H9 (cell line): ENCODE measurements around the gene RASGRF1. TPM values are rescaled to one million over a fixed set of nuclear protein-coding genes. Genes with fewer than 3 reads are reported as not detected.
A peak's percentile ranks its signal among the peaks of the same experiment; 100 is the strongest.

Source experiments
- DNase-seq: peaks from one replicate; pipeline ENCODE4 v3.0.0-alpha.2; 2017
- H2AFZ ChIP-seq: one replicate; pipeline ENCODE4 v1.6.1; 2013; ENCODE audit warnings: mild to moderate bottlenecking, low read length, control low read depth, moderate library complexity
- H2AK5ac ChIP-seq: 2 replicates; pipeline ENCODE4 v1.6.1; 2013; ENCODE audit warnings: low read length, control low read depth, mixed read lengths; ENCODE audit not compliant: insufficient read length
- H2BK120ac ChIP-seq: one replicate; pipeline ENCODE4 v1.6.1; 2013; ENCODE audit warnings: low read depth, mild to moderate bottlenecking, low read length, control low read depth, inconsistent platforms; ENCODE audit not compliant: poor library complexity, severe bottlenecking
- H2BK12ac ChIP-seq: 2 replicates; pipeline ENCODE4 v1.6.1; 2013; ENCODE audit warnings: low read length, control low read depth, mixed read lengths, low read depth; ENCODE audit not compliant: insufficient read length
- H2BK15ac ChIP-seq: 2 replicates; pipeline ENCODE4 v1.6.1; 2013; ENCODE audit warnings: low read depth, low read length, control low read depth
- H2BK20ac ChIP-seq: one replicate; pipeline ENCODE4 v1.6.1; 2013; ENCODE audit warnings: low read depth, mild to moderate bottlenecking, low read length, control low read depth, inconsistent platforms; ENCODE audit not compliant: poor library complexity, severe bottlenecking
- H2BK5ac ChIP-seq: 2 replicates; pipeline ENCODE4 v1.6.1; 2013; ENCODE audit warnings: low read length, control low read depth, mixed read lengths; ENCODE audit not compliant: insufficient read length
- H3K14ac ChIP-seq: 2 replicates; pipeline ENCODE4 v1.6.1; 2013; ENCODE audit warnings: low read length, control low read depth; ENCODE audit not compliant: insufficient read depth
- H3K18ac ChIP-seq: 2 replicates; pipeline ENCODE4 v1.6.1; 2013; ENCODE audit warnings: low read depth, mild to moderate bottlenecking, mixed read lengths, low read length, control low read depth; ENCODE audit not compliant: insufficient read length
- H3K23ac ChIP-seq: 2 replicates; pipeline ENCODE4 v1.6.1; 2013; ENCODE audit warnings: low read length, control low read depth, mixed read lengths, low read depth; ENCODE audit not compliant: insufficient read length
- H3K23me2 ChIP-seq: 2 replicates; pipeline ENCODE4 v1.6.1; 2013; ENCODE audit warnings: low read depth, mild to moderate bottlenecking, mixed read lengths, low read length, control low read depth; ENCODE audit not compliant: insufficient read length, poor library complexity, severe bottlenecking
- H3K27ac ChIP-seq: 2 replicates; pipeline ENCODE4 v1.5.1; 2013; ENCODE audit warnings: low read length, control low read depth, mixed read lengths, low read depth; ENCODE audit not compliant: insufficient read length
- H3K27me3 ChIP-seq: 2 replicates; pipeline ENCODE4 v1.6.1; 2013; ENCODE audit warnings: low read length, control low read depth, inconsistent platforms; ENCODE audit not compliant: insufficient read depth
- H3K4ac ChIP-seq: 2 replicates; pipeline ENCODE4 v1.6.1; 2013; ENCODE audit warnings: low read depth, mild to moderate bottlenecking, control low read depth, inconsistent platforms, low read length, moderate library complexity
- H3K4me1 ChIP-seq: 2 replicates; pipeline ENCODE4 v1.6.1; 2013; ENCODE audit warnings: low read length, control low read depth, inconsistent platforms; ENCODE audit not compliant: insufficient read depth
- H3K4me2 ChIP-seq: 2 replicates; pipeline ENCODE4 v1.6.1; 2013; ENCODE audit warnings: low read length, control low read depth, mixed read lengths; ENCODE audit not compliant: insufficient read length, insufficient read depth
- H3K56ac ChIP-seq: 2 replicates; pipeline ENCODE4 v1.6.1; 2013; ENCODE audit warnings: low read depth, mild to moderate bottlenecking, mixed read lengths, low read length, control low read depth; ENCODE audit not compliant: insufficient read length
- H3K79me1 ChIP-seq: 2 replicates; pipeline ENCODE4 v1.6.1; 2013; ENCODE audit warnings: low read depth, mild to moderate bottlenecking, moderate library complexity, low read length, control low read depth, inconsistent platforms; ENCODE audit not compliant: insufficient read depth, poor library complexity, severe bottlenecking
- H3K79me2 ChIP-seq: 2 replicates; pipeline ENCODE4 v1.6.1; 2013; ENCODE audit warnings: low read length, control low read depth, inconsistent platforms; ENCODE audit not compliant: insufficient read depth
- H3K9ac ChIP-seq: 2 replicates; pipeline ENCODE4 v1.6.1; 2013; ENCODE audit warnings: low read length, control low read depth, mixed read lengths; ENCODE audit not compliant: insufficient read length; ENCODE audit errors: extremely low read depth
- H3K9me3 ChIP-seq: one replicate; pipeline ENCODE4 v1.6.1; 2013; ENCODE audit warnings: low read depth, low read length, inconsistent platforms; ENCODE audit not compliant: control insufficient read depth
- H3T11ph ChIP-seq: one replicate; pipeline ENCODE4 v1.6.1; 2013; ENCODE audit warnings: mild to moderate bottlenecking, low read length, control low read depth, inconsistent platforms
- H4K20me1 ChIP-seq: one replicate; pipeline ENCODE4 v1.6.1; 2013; ENCODE audit not compliant: control insufficient read depth, insufficient read length, insufficient read depth
- H4K5ac ChIP-seq: 2 replicates; pipeline ENCODE4 v1.6.1; 2013; ENCODE audit warnings: low read depth, mild to moderate bottlenecking, mixed read lengths, low read length, control low read depth; ENCODE audit not compliant: insufficient read length
- H4K8ac ChIP-seq: replicated peaks from 2 replicates; pipeline ENCODE4 v1.6.1; 2013; ENCODE audit warnings: low read length, control low read depth, mixed read lengths, low read depth; ENCODE audit not compliant: insufficient read length
- H4K91ac ChIP-seq: 2 replicates; pipeline ENCODE4 v1.6.1; 2013; ENCODE audit warnings: low read depth, mild to moderate bottlenecking, moderate library complexity, mixed read lengths, low read length, control low read depth; ENCODE audit not compliant: insufficient read length
- H3K27ac Mint-ChIP-seq, 3 experiments: 2 replicates in 2 of 3; 3 replicates in 1 of 3; pipeline ENCODE4 v1.8.0; 2020 to 2021; ENCODE audit warnings: mixed read lengths in 3 of 3, mild to moderate bottlenecking in 1 of 3, moderate library complexity in 1 of 3
- H3K27me3 Mint-ChIP-seq: 2 replicates; pipeline ENCODE4 v1.8.0; 2021; ENCODE audit warnings: low read depth, mild to moderate bottlenecking, moderate library complexity, mixed read lengths
- H3K36me3 Mint-ChIP-seq, 3 experiments: 2 replicates in 2 of 3; 3 replicates in 1 of 3; pipeline ENCODE4 v1.8.0; 2020 to 2021; ENCODE audit warnings: low read depth in 3 of 3, mixed read lengths in 3 of 3; ENCODE audit not compliant: insufficient read depth in 1 of 3
- H3K4me1 Mint-ChIP-seq, 2 experiments: 2 replicates each; pipeline ENCODE4 v1.8.0; 2020; ENCODE audit warnings: mixed read lengths in 2 of 2
- H3K4me3 Mint-ChIP-seq, 2 experiments: 2 replicates in 1 of 2; 3 replicates in 1 of 2; pipeline ENCODE4 v1.8.0; 2020 to 2021; ENCODE audit warnings: mild to moderate bottlenecking in 2 of 2, mixed read lengths in 2 of 2, moderate library complexity in 1 of 2
- H3K9me3 Mint-ChIP-seq, 2 experiments: 2 replicates in 1 of 2; 3 replicates in 1 of 2; pipeline ENCODE4 v1.8.0; 2020; ENCODE audit warnings: mild to moderate bottlenecking in 2 of 2, mixed read lengths in 2 of 2, moderate library complexity in 1 of 2
- WGBS: extraction: QIAGEN DNeasy Blood & Tissue Kit; methylation state at CpG from one replicate; pipeline ENCODE4 v1.1.7; 2013; ENCODE audit warnings: missing lambda C conversion rate, low lambda C conversion rate, mixed read lengths; ENCODE audit not compliant: insufficient read length; ENCODE audit errors: extremely low coverage; 5-methylcytosine and 5-hydroxymethylcytosine counted together
- total RNA-seq: library from RNA; stranded (reverse); gene quantifications from 2 replicates; pipeline ENCODE4 v1.2.1, GENCODE V29; 2021
- TF ChIP-seq, protein P1 (sequence below): fragments of 200-600 bp; sonication (generic); conservative IDR thresholded peaks from 3 replicates; pipeline ENCODE4 v1.8.0; 2021; ENCODE audit warnings: antibody characterized with exemption, mild to moderate bottlenecking

The RASGRF1 gene
- total RNA-seq, 1 experiment from 2014 or later = 0.48 TPM

GRCh38 chr15:79091204-79091867, 756 bp upstream of the RASGRF1 start:
- H3K36me3 Mint-ChIP-seq = no peaks in the 10 kb centered on the region; a peak in 2 of 7 replicates
- Histone ChIP-seq H3K9me3 (no peaks in the 10 kb centered on the region), H3K23ac (no peak overlapping the region), H2BK20ac (no peak overlapping the region), H4K20me1 (peaks cover 4% of the 10 kb centered on the region), H3K4me2 (peak overlapping the region; percentile 39), H3K18ac (no peak overlapping the region), H3K79me2 (no peaks in the 10 kb centered on the region), H2BK12ac (no peak overlapping the region), H3K56ac (no peak overlapping the region), H4K91ac (no peak overlapping the region), H3K14ac (no peak overlapping the region; the same call in 1 of the 2 replicates), H3K79me1 (no peaks in the 10 kb centered on the region), H4K8ac (no peak overlapping the region), H2BK15ac (no peak overlapping the region), H4K5ac (no peak overlapping the region), H2AFZ (no peak overlapping the region), H3T11ph (no peak overlapping the region), H3K27ac (no peak overlapping the region), H3K27me3 (peaks cover 72% of the 10 kb centered on the region; the same call in 1 of the 2 replicates), H2BK120ac (no peak overlapping the region), H3K4me1 (no peaks in the 10 kb centered on the region), H3K23me2 (peaks cover 27% of the 10 kb centered on the region), H3K9ac (no peak overlapping the region), H3K4ac (no peak overlapping the region), H2BK5ac (no peak overlapping the region), H2AK5ac (no peak overlapping the region)
- H3K27me3 Mint-ChIP-seq = peaks cover 100% of the 10 kb centered on the region
- peak; percentile 35 for DNase-seq
- peak overlapping the region; percentile 69 to 90 for H3K4me3 Mint-ChIP-seq
- H3K4me1 Mint-ChIP-seq = peaks cover 9 to 22% of the 10 kb centered on the region in 2 experiments
- no peak overlapping the region for H3K27ac Mint-ChIP-seq
- TF ChIP-seq, protein P1, sequence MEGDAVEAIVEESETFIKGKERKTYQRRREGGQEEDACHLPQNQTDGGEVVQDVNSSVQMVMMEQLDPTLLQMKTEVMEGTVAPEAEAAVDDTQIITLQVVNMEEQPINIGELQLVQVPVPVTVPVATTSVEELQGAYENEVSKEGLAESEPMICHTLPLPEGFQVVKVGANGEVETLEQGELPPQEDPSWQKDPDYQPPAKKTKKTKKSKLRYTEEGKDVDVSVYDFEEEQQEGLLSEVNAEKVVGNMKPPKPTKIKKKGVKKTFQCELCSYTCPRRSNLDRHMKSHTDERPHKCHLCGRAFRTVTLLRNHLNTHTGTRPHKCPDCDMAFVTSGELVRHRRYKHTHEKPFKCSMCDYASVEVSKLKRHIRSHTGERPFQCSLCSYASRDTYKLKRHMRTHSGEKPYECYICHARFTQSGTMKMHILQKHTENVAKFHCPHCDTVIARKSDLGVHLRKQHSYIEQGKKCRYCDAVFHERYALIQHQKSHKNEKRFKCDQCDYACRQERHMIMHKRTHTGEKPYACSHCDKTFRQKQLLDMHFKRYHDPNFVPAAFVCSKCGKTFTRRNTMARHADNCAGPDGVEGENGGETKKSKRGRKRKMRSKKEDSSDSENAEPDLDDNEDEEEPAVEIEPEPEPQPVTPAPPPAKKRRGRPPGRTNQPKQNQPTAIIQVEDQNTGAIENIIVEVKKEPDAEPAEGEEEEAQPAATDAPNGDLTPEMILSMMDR = no peak
- no CpG with 5 or more reads among the region's 53 CpGs for WGBS
- H3K9me3 Mint-ChIP-seq = peaks cover 5 to 7% of the 10 kb centered on the region in 2 experiments; a peak in 3 of 5 replicates
